Measurements from ENCODE around the gene ARHGEF19.
"Not testable (repeated sequence)": the region's sequence is repeated elsewhere in the genome, so short reads cannot be mapped to it uniquely, and the experiment has no call there.

Gene ARHGEF19

DNA sequence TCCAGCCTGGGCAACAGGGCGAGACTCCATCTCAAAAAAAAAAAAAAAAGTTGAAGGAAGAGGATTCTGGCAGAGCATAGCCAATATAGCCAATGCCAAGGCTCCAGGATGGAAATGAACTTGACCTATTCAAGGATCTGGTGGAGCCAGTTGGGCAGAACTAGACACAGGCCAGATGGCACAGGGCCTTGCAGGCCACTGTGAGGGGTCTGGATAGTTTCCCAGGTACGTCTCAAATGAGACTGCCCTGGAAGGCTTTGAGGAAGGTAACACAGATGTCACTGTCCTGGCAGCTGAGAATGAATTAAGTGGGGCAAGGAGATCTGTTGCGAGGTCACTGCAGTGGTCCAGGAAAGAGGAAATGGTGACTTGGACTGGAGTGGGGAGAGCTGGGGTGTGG, 12.0 kb upstream of the ARHGEF19 start:
- Histone ChIP-seq H3K4me1 (ENCODE audit: insufficient read depth, low read length) (peaks cover 5% of the 10 kb centered on the region), H3K36me3 (ENCODE audit: insufficient read depth, low read length) (no peaks in the 10 kb centered on the region), H3K4me3 (ENCODE audit: low read length) (no peak overlapping the region), H2AFZ (ENCODE audit: low read depth, low read length) (no peak overlapping the region), H3K27me3 (ENCODE audit: insufficient read depth, low read length) (peaks cover 53% of the 10 kb centered on the region), H3K9me3 (ENCODE audit: low read length) (peaks cover 4% of the 10 kb centered on the region)

DNA sequence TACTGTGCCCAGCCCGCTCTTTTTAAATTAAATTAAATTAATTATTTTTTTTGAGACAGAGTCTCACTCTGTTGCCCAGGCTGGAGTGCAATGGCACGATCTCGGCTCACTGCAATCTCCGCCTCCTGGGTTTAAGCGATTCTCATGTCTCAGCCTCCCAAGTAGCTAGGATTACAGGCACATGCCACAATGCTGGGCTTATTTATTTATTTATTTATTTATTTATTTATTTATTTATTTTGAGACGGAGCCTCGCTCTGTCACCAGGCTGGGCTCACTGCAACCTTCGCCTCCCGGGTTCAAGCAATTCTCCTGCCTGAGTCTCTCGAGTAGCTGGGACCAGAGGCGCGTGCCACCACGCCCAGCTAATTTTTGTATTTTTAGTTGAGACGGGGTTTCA, 10.3 kb upstream of the ARHGEF19 start:
- peaks cover 46% of the 10 kb centered on the region for H3K27me3 ChIP-seq (ENCODE audit: insufficient read depth, low read length)
- H3K9me3 ChIP-seq (ENCODE audit: low read length); H3K36me3 ChIP-seq (ENCODE audit: insufficient read depth, low read length); H3K4me3 ChIP-seq (ENCODE audit: low read length); H3K4me1 ChIP-seq (ENCODE audit: insufficient read depth, low read length); H2AFZ ChIP-seq (ENCODE audit: low read depth, low read length): not testable (repeated sequence)

DNA sequence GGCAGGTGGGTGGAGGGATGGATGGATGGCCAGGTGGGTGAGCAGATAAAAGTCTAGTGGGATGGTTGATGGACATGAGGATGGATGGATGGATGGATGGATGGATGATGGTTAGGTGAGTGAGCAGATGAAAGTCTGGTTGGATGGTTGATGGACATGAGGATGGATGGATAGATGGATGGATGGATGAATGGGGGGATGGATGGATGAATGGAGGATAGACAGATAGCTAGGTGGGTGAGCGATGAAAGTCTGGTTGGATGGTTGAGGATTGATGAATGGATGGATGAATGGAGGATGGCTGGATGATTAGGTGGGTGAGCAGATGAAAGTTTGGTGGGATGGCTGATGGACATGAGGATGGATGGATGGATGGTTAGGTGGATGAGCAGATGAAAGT, 9.0 kb upstream of the ARHGEF19 start:
- Histone ChIP-seq H2AFZ (ENCODE audit: low read depth, low read length) (no peak overlapping the region), H3K36me3 (ENCODE audit: insufficient read depth, low read length) (no peaks in the 10 kb centered on the region), H3K27me3 (ENCODE audit: insufficient read depth, low read length) (peaks cover 42% of the 10 kb centered on the region)

DNA sequence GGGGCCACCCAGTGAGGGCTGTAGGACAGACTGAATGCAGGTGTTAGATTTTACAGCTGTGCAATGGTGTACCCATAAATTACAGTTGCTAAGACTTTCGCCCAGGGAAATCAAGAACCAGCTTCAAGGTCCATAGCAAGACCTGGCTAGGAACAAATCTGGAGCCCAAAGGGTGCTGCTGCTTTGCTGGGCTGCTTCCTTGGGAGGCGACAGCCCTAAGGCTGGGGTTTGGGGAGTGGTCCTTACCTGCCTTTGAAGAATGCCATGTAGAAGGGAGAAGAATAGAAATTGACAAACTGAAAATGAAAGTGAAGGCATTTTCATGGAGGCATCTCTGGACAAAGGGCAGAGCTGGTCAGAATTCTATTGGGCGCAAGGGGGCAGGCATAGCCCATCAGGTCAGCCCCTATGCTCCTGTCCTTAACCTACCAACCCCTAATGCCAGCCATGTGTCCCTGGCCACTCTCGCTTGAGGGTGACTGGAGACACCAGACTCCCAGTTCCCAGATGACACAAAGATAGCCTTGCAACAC, 7.6 kb upstream of the ARHGEF19 start:
- Histone ChIP-seq H3K36me3 (ENCODE audit: insufficient read depth, low read length) (no peaks in the 10 kb centered on the region), H3K9me3 (ENCODE audit: low read length) (no peaks in the 10 kb centered on the region), H3K4me3 (ENCODE audit: low read length) (no peak overlapping the region), H3K27me3 (ENCODE audit: insufficient read depth, low read length) (peaks cover 35% of the 10 kb centered on the region), H3K4me1 (ENCODE audit: insufficient read depth, low read length) (peaks cover 9% of the 10 kb centered on the region), H2AFZ (ENCODE audit: low read depth, low read length) (no peak overlapping the region)

More for the DNA sequence above, 9.0 kb upstream of the ARHGEF19 start:
- Histone ChIP-seq H3K4me1 (ENCODE audit: insufficient read depth, low read length) (peaks cover 8% of the 10 kb centered on the region), H3K4me3 (ENCODE audit: low read length) (no peak overlapping the region), H3K9me3 (ENCODE audit: low read length) (peaks cover 4% of the 10 kb centered on the region)

DNA sequence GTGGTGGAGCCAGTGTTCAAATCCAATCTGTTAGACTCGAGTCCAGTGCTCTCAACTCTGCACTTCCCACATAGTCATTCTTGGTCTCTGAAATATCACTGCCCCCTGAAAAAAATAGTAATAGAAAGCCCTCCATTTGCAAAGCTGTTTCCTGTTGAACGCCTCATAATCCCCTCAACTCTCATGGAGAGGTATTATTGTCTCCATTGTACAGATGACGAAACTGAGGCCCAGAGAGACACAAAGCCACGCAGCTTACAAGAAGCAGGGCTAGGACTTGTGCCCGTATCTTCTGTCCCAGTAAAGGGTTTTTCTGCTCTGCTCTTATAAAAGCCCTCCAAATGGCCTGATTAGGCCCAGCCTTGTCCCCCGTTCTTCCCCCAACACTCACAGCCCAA, 6.2 kb upstream of the ARHGEF19 start:
- Histone ChIP-seq H2AFZ (ENCODE audit: low read depth, low read length) (no peak overlapping the region), H3K27me3 (ENCODE audit: insufficient read depth, low read length) (peaks cover 31% of the 10 kb centered on the region)

DNA sequence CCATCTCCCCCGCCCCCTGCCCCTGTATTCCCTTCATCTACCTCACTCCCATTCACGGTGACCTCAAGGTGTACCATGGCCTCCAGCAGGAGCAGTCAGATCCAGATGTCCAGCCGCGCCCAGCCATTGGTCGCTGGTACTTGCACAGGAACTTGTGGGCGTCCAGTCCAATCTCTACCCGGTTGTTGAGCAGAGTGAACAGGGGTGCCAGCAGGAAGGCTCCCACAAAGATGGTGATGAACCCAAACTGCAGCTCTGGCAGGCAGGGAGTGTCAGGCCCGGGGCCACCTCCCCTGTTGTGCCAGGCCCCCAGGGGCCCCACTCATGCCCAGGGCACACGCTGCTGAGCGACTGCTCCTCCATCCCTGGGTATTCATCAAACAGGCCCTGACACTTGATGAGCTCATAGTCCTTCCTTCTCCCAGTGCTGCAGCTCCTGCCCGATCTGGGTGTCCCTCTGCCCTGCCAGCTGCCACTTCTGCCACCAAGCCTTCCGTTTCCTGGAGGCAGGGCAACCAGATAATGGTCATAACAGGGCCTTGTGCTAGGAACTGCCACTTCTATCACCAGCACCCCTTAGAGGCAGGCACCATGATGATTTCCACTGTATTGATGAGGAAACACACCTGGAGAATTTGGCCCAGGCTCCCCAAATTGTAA, 5.7 kb upstream of the ARHGEF19 start:
- Histone ChIP-seq H3K4me3 (ENCODE audit: low read length) (no peak overlapping the region), H3K27me3 (ENCODE audit: insufficient read depth, low read length) (peaks cover 31% of the 10 kb centered on the region), H3K4me1 (ENCODE audit: insufficient read depth, low read length) (peaks cover 9% of the 10 kb centered on the region), H3K36me3 (ENCODE audit: insufficient read depth, low read length) (no peaks in the 10 kb centered on the region), H2AFZ (ENCODE audit: low read depth, low read length) (no peak overlapping the region), H3K9me3 (ENCODE audit: low read length) (no peaks in the 10 kb centered on the region)

More for the DNA sequence above, 6.2 kb upstream of the ARHGEF19 start:
- H3K36me3 ChIP-seq (ENCODE audit: insufficient read depth, low read length): no peaks in the 10 kb centered on the region
- no peaks in the 10 kb centered on the region for H3K9me3 ChIP-seq (ENCODE audit: low read length)
- H3K4me3 ChIP-seq (ENCODE audit: low read length): no peak overlapping the region
- H3K4me1 ChIP-seq (ENCODE audit: insufficient read depth, low read length): peaks cover 9% of the 10 kb centered on the region

DNA sequence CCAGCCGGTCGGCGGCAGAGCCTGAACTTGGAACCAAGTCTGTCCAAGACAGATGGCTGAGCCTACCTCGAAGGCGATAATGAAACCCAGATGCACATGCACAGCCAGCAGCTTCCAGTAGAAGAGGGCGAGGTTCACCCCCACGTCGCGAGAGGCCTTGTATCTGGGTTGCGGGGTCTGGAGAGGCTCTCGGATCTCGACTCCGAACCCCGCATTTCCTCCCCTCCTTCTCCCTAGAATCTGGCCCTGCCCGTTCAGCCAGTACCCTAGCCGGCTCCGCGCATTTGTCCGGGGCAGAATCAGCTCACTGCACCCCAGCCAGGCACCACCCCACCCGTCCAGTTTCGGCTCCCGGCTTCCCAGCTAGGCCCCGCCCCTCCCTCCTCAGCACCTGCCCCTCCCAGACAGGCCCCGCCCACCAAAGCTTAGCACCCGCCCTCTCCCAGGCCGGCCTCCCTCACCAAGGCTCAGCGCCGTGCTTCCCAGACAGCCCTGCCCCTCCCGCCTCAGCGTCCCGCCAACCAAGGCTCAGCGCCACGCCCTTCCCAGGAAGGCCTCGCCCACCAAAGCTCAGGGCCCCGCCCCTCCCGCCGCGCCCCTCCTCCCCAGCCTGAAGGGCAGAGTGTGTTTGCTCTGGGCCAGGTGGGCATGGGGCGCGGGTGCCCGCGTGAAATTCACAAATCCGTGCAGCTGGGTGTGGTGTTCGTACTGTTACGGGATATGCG, 4.8 kb upstream of the ARHGEF19 start:
- Histone ChIP-seq H3K36me3 (ENCODE audit: insufficient read depth, low read length) (no peaks in the 10 kb centered on the region), H3K27me3 (ENCODE audit: insufficient read depth, low read length) (peaks cover 31% of the 10 kb centered on the region), H3K4me3 (ENCODE audit: low read length) (peak overlapping the region; percentile 31), H3K9me3 (ENCODE audit: low read length) (no peaks in the 10 kb centered on the region), H3K4me1 (ENCODE audit: insufficient read depth, low read length) (peaks cover 11% of the 10 kb centered on the region), H2AFZ (ENCODE audit: low read depth, low read length) (peak overlapping the region; percentile 30)

DNA sequence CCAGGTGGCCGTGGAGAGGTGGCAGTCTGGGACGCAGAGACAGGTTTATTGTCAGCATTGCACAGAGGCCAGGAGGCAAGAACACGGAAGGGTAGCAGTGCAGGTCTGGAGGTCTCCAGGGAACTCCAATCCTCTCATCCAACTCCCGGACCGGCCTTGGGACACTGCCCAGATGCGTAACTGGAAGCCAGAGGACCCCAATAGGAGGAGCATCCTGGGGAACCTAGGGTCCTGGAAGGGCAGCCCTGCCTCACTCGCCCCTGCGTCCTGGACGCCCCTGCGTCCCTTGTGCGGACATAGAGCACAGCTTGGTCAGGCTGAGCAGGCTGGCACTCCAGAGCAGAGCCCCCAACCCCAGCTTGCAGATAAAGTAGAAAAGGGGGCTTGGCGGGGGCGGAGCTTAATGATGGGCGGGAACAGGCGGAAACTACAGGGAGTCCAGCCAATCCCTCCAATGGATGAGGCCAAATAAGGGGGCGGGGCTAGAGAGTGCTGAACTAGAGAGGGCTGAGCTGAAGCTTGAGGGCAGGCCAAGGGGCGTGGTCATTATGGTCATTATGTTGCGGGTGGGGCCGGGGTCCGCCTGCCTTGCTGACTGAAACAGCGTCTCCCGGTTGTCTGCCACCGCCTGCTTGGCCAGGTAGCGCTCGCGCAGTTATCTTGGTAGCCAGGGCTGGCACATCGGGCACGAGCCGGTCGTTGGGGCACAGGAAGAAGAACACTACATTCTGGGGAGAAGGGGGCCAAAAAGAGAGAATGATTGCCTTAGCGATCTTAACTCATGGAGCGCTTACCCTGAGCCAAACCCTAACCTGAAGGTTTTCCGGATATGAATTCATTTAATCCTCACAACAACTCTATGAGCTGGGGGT, 3.7 kb upstream of the ARHGEF19 start:
- Histone ChIP-seq H3K36me3 (ENCODE audit: insufficient read depth, low read length) (no peaks in the 10 kb centered on the region), H3K9me3 (ENCODE audit: low read length) (no peaks in the 10 kb centered on the region), H3K4me3 (ENCODE audit: low read length) (peak overlapping the region; percentile 17), H2AFZ (ENCODE audit: low read depth, low read length) (no peak overlapping the region), H3K4me1 (ENCODE audit: insufficient read depth, low read length) (peaks cover 12% of the 10 kb centered on the region), H3K27me3 (ENCODE audit: insufficient read depth, low read length) (peaks cover 31% of the 10 kb centered on the region)

DNA sequence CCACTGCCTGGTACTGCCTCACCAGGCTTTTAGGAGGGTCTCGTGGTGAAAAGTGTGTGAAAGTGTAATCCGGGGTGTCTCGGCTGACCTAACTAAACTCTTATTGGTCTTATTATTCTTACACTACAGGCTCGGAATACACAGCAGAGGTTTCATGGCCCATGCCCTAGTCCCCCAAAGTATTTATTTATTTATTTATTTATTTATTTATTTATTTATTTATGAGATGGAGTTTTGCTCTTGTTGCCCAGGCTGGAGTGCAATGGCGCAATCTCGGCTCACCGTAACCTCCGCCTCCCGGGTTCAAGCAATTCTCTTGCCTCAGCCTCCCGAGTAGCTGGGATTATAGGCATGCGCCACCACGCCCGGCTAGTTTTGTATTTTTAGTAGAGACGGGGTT, 2.8 kb upstream of the ARHGEF19 start:
- not testable (repeated sequence) for H3K36me3 ChIP-seq (ENCODE audit: insufficient read depth, low read length); H3K9me3 ChIP-seq (ENCODE audit: low read length); H3K4me3 ChIP-seq (ENCODE audit: low read length); H2AFZ ChIP-seq (ENCODE audit: low read depth, low read length)
- peaks cover 12% of the 10 kb centered on the region for H3K4me1 ChIP-seq (ENCODE audit: insufficient read depth, low read length)
- H3K27me3 ChIP-seq (ENCODE audit: insufficient read depth, low read length): peaks cover 33% of the 10 kb centered on the region

DNA sequence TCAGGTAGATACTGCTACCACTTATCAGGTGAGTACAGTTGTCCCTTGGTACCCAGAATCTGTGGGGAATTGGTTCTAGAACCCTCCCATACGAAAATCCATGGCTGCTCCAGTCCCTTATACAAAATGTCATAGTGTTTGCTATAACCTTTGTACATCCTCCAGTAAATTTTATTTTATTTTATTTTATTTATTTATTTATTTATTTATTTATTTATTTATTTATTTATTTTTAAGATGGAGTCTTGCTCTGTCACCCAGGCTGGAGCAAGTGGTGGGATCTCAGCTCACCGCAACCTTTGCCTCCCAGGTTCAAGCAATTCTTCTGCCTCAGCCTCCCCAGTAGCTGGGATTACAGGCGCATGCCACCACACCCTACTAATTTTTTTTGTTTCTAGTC, 1.1 kb upstream of the ARHGEF19 start:
- Histone ChIP-seq H3K4me1 (ENCODE audit: insufficient read depth, low read length) (peaks cover 18% of the 10 kb centered on the region), H3K27me3 (ENCODE audit: insufficient read depth, low read length) (peaks cover 27% of the 10 kb centered on the region)
- not testable (repeated sequence) for H3K36me3 ChIP-seq (ENCODE audit: insufficient read depth, low read length); H3K9me3 ChIP-seq (ENCODE audit: low read length); H3K4me3 ChIP-seq (ENCODE audit: low read length); H2AFZ ChIP-seq (ENCODE audit: low read depth, low read length)

DNA sequence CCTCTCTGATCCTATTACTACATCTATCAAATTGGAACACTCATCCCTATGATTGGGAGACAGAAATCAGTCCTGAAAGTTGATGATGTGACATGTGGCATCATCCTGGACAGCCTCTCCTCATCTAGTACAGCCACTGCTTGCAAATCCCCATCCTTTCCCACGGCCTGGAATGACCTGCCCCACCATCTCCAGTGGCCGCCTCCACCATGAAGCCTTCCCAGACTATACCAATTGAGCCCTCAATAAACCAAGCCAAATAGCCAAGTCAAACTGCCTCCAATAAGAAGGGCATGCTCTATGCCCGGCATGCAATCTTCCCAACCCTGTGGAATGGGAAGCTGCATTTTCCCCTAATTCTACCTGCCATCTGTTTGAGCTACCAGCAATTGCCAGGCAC, 561 bp upstream of the ARHGEF19 start:
- Histone ChIP-seq H3K4me1 (ENCODE audit: insufficient read depth, low read length) (peaks cover 18% of the 10 kb centered on the region), H3K4me3 (ENCODE audit: low read length) (no peak overlapping the region), H3K27me3 (ENCODE audit: insufficient read depth, low read length) (peaks cover 22% of the 10 kb centered on the region), H3K36me3 (ENCODE audit: insufficient read depth, low read length) (no peaks in the 10 kb centered on the region), H3K9me3 (ENCODE audit: low read length) (no peaks in the 10 kb centered on the region), H2AFZ (ENCODE audit: low read depth, low read length) (no peak overlapping the region)

DNA sequence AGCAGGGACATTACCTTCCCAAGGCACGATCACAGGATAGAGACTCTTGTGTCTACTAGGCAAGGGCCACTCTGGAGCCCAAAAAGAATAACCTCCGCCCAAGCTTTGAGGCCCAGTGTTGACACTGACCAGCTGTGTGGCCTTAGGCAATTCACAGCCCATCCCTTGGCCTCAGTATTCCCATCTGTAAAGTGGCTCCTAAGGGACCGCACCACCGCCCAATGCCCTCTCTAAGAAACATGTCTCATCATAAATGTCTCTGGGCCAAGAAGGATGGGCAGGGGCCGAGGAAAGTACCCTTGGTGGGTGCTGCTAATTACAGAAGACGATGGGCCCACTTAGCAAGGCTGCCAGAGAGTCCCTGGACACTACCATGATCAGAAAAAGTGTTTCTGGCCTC, 628 bp downstream of the ARHGEF19 start:
- Histone ChIP-seq H2AFZ (ENCODE audit: low read depth, low read length) (no peak overlapping the region), H3K4me3 (ENCODE audit: low read length) (no peak overlapping the region), H3K9me3 (ENCODE audit: low read length) (no peaks in the 10 kb centered on the region)

DNA sequence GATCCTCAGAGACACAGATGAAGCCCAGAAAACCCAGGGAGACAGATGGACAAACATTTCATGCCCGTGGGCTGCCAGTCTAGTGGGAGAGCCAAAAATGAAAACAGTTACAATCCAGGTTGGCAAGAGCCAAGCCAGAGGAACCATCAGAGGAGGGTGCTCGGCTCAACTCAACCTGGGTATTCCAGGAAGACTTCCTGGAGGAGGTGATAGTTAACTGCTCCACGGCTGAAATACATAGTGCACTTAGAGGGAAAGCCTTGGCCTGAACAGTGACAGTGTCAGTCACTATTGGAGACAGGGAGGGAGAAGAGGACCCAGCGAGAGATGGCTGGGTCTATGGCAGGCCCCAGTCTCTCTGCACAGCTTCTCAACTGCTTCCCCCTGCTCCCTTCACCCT, 1.9 kb downstream of the ARHGEF19 start:
- no peak overlapping the region for H2AFZ ChIP-seq (ENCODE audit: low read depth, low read length)
- H3K4me1 ChIP-seq (ENCODE audit: insufficient read depth, low read length): peaks cover 11% of the 10 kb centered on the region
- peaks cover 3% of the 10 kb centered on the region for H3K27me3 ChIP-seq (ENCODE audit: insufficient read depth, low read length)
- H3K4me3 ChIP-seq (ENCODE audit: low read length): no peak overlapping the region
- H3K36me3 ChIP-seq (ENCODE audit: insufficient read depth, low read length): no peaks in the 10 kb centered on the region
- no peaks in the 10 kb centered on the region for H3K9me3 ChIP-seq (ENCODE audit: low read length)

More for the DNA sequence above, 628 bp downstream of the ARHGEF19 start:
- Histone ChIP-seq H3K36me3 (ENCODE audit: insufficient read depth, low read length) (no peaks in the 10 kb centered on the region), H3K27me3 (ENCODE audit: insufficient read depth, low read length) (peaks cover 15% of the 10 kb centered on the region), H3K4me1 (ENCODE audit: insufficient read depth, low read length) (peaks cover 17% of the 10 kb centered on the region)
